HPDE6-E6E7 (cell line): ENCODE measurements around the gene ARG2.
A peak's percentile ranks its signal among the peaks of the same experiment; 100 is the strongest.

Experiments used
- DNase-seq: peaks from one replicate; pipeline ENCODE4 v3.0.0; 2011; ENCODE audit warnings: missing footprints; ENCODE audit errors: extremely low spot score

The ARG2 gene

DNA sequence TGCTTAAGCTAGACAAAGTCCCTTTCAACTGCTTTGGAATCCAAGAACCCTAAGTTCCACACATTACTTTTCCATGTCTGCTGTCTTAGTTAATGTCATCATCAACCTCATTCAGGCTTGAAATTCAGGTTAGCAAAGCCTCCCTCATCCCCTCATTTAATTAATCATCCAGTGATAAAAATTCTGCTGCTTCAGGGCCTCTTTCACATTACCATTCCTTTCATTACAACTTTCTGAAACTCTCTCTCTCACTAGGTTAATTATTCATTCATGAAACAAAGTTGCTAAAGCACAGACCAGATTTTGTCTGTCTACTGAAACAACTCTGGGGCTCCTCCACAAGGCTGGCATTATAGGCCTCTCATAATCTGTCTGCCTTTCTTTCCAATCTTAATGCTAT lies 64.1 kb downstream of the ARG2 start:
- DNase-seq: no peak

DNA sequence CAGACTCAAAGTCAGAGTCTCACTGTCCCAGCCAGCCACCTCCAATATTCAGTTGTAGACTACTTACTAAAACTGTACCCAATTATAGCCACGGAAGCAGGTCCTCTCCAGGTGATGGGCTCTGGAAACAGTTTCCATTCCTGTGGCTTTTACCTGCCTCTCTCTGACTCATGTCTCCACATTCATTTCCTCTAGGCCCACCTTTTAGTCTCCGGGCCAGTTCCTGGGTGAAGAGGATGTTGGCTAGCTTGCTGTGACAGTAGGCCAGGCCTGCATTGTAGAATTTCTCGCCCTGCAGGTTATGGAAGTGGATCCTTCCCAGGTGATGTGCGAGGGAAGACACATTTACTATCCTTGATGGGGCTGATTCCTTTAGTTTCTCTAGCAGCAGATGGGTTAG lies 70.3 kb downstream of the ARG2 start:
- no peak for DNase-seq

DNA sequence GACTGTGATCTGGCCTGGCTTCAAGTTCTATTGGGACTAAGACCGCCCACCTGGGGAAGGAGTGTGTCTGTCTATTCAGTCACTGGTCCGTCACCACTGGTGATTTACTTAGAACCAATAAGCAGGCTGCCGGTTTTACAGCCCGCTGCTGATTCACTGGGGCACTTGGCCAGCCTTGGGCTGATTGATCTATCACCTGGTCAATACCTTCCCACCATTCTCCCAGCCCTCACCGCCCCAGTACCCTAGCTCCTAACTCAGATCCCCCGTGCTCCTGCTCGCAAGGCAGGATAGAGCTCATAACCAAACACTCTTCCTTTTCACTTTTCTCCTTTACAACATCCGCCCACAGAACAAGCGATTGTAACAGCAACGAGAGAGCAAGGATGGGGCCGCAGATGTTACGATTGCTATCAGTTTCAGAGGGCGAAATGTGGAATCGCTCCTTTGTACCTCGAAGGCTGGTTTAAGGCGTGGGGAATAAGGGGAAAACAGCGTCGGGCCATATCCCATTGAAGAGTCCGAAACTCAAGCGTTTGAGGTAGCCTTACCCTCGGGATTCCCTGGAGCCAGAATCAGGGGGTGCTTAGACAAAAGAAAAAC lies 75.2 kb downstream of the ARG2 start:
- peak; percentile 99 for DNase-seq

DNA sequence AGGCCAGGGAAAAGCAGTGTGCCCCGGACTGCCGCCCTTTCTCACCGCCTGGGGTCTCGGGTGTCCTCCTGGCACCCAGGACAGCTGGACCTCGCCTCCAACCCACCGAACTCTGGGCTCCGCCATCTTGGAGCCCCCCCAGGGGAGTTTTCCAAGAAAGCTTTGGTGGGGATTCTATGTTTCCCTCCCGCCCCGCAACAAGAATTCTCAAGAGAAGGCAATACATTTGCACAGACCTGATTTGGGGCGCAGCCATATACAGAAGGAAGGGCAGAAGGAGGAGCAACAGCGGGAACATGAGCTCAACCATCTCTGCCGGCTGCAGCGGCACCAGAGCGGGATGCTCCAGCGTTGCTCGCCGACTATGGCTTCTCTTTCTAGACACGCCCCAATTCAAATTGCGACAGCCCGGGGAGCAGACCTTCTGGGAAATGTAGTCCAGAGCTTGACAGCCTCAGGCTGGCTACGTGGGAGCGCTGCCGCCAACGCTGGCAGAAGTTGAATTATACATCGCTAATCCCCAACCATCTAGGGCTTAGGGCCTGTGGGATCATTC lies 75.8 kb downstream of the ARG2 start, which contains the start of gene RDH11:
Gene RDH11 (minus strand): TSS at position 371 of the 556 bp plus-strand sequence. CDS start 61 bp downstream, at position 310.
- DNase-seq: peak; percentile 85

DNA sequence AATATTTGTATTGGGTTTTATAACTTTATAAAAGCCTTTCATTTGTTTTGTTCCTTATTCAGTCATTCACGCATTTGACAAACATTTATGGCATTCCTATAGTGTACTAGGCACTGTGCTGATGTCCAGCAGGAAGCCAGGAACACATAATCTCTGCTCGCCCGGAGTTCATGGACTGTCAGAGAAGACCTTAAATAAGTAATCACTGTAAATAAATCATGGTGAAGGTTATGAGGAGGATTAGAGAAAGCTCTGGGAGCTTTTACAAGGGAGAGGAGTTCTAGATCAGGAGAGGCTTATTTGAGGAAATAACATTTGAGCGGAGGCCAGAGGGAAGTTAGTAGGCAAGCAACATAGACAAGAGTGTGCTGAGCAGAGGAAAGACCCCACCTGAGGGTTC lies 77.3 kb downstream of the ARG2 start:
- DNase-seq: no peak

DNA sequence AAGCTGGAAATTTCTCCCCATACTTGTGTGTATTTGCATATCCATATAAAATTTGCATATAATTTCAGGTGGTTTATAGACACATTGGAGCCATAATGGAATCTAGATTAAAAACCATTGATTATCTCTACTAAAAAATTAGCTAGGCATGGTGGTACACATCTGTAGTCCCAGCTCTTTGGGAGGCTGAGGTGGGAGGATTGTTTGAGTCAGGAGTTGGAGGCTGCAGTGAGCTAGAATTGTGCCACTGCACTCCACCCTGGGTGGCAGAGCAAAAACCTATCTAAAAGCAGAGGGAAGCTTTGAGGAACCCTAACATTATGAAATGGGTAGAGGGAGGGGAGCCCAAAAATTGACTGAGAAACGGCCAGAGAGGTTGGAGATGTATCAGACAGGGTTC lies 78.5 kb downstream of the ARG2 start:
- no peak for DNase-seq
